GM18511 (cell line): ENCODE data around the gene KIR3DL3.
"Not testable (repeated sequence)": the region's sequence is repeated elsewhere in the genome, so short reads cannot be mapped to it uniquely, and the experiment has no call there.

Source experiments
- ATAC-seq: cut with Tn5 transposase; IDR thresholded peaks from one replicate; pipeline ENCODE4 v1.9.1; 2021; ENCODE audit warnings: mild to moderate bottlenecking, moderate library complexity; ENCODE audit not compliant: unreplicated experiment

The KIR3DL3 gene

DNA sequence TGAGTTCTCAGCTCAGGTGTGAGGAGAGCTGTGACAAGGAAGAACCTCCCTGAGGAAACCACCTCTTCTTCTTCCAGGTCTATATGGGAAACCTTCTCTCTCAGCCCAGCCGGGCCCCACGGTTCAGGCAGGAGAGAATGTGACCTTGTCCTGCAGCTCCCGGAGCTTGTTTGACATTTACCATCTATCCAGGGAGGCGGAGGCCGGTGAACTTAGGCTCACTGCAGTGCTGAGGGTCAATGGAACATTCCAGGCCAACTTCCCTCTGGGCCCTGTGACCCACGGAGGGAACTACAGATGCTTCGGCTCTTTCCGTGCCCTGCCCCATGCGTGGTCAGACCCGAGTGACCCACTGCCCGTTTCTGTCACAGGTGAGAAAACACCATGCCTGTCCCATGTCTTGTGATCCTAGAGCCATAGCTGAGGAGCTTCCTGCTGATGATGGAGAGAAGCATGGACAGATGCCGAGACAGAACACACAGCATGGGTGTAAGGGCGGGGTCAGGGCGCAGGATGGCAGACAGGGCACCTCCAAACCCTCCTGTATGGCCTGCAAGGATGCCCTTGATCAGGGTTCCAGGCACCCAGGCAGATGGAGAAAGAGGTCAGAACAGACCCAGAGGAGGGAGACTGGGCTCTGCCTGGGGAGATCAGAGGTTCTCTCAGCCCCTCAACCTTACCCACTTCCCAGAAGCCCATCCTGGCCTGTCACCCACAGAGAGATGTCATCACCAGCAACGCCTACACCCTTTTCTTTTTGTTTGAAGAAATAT is 5.4 kb downstream of the KIR3DL3 start:
- ATAC-seq: no peak

DNA sequence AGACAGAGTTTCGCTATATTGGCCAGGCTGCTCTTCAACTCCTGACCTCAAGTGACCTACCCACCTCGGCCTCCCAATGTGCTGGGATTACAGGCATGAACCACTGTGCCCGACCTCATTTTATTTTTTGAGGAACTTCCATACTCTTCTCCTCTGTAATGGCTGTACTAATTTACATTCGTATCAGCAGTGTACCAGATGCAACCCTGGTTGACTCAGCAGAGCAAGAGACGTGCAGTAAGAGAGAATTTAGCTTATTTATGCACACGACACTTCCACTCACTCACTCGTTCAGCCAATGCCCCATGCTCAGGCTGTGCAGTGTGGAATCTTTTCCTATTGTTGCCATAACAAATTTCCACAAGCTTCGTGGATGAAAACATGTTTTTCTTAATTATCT is 6.9 kb downstream of the KIR3DL3 start:
- ATAC-seq: no peak

DNA sequence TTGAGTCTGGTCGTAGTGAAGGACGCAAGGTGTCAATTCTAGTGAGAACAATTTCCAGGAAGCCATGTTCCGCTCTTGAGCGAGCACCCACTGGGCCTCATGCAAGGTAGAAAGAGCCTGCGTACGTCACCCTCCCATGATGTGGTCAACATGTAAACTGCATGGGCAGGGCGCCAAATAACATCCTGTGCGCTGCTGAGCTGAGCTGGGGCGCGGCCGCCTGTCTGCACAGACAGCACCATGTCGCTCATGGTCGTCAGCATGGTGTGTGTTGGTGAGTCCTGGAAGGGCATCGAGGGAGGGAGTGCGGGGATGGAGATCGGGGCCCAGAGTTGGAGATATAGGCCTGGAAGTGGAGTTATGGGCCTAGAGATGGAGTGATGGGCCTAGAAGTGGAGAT is 14.1 kb downstream of the KIR3DL3 start, which contains the start of gene KIR2DL3:
Gene KIR2DL3, plus strand, starts transcription at position 208 of the 400 bp plus-strand sequence. Its CDS starts 33 bp downstream, at position 241.
- not testable (repeated sequence) for ATAC-seq

DNA sequence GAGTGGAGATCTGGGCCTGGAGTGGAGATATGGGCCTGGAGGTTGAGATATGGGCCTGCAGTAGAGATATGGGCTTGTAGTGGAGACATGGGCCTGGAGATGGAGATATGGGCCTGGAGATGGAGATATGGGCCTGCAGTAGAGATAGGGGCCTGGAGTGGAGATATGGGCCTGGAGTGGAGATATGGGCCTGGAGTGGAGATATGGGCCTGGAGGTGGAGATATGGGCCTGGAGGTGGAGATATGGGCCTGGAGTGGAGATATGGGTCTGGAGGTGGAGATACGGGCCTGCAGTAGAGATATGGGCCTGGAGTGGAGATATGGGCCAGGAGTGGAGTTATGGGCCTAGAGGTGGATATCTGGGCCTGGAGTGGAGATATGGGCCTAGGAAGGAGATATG is 14.5 kb downstream of the KIR3DL3 start:
- ATAC-seq: no peak

DNA sequence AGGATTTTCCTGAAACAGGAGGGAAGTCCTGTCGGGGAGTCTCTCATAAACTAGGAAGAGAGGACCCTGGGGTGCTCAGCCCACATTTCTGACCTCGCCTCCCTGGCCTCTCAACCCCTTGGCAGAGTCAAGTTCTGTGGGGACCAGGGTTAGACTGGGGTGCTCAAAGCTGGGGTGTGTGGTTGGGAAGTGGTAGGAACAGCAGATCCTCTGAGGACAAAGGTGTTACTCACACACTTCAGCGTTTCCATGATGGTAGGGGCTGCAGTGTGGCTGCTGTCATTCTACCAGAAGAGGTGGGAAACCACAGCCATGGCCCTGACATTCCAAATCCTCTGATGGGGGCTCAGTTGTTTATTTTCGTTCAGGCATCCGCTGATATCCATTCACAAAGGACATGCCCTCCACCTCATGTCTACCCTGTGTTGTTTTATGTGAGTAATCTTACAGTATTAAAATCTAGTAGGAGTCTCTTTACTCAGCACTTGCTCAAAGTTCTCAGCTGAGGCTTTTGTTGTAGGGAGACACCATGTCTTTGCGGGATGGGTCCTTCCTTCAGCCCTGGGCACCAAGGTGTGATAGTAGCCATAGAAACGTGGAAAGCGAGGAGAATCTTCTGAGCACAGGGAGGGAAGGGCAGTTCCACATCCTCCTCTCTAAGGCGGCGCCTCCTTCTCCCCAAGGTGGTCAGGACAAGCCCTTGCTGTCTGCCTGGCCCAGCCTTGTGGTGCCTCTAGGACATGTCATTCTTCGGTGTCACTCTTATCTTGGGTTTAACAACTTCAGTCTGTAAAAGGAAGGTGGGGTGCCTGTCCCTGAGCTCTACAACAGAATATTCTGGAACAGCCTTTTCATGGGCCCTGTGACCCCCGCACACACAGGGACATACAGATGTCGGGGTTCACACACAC is 15.6 kb downstream of the KIR3DL3 start:
- no peak for ATAC-seq

DNA sequence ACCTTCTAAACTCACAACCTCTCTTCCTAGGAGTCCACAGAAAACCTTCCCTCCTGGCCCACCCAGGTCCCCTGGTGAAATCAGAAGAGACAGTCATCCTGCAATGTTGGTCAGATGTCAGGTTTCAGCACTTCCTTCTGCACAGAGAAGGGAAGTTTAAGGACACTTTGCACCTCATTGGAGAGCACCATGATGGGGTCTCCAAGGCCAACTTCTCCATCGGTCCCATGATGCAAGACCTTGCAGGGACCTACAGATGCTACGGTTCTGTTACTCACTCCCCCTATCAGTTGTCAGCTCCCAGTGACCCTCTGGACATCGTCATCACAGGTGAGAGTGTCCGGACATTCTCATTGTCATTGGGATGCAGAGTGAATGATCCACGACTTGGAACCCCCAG is 17.7 kb downstream of the KIR3DL3 start:
- ATAC-seq: not testable (repeated sequence)

DNA sequence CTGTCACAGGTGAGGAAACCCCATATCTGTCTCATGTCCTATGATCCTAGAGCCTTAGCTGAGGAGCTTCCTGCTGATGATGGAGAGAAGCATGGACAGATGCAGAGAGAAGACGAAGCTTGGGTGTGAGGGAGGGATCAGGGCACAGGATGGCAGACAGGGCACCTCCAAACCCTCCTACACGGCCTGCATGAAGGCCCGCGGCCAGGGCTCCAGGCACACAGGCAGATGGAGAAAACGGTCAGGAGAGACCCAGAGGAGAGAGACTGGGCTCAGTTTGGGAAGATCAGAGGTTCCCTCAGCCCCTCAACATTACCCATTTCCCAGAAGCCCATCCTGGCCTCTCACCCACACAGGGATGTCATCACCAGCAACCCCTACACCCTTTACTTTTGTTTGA is 19.8 kb downstream of the KIR3DL3 start:
- ATAC-seq: not testable (repeated sequence)

DNA sequence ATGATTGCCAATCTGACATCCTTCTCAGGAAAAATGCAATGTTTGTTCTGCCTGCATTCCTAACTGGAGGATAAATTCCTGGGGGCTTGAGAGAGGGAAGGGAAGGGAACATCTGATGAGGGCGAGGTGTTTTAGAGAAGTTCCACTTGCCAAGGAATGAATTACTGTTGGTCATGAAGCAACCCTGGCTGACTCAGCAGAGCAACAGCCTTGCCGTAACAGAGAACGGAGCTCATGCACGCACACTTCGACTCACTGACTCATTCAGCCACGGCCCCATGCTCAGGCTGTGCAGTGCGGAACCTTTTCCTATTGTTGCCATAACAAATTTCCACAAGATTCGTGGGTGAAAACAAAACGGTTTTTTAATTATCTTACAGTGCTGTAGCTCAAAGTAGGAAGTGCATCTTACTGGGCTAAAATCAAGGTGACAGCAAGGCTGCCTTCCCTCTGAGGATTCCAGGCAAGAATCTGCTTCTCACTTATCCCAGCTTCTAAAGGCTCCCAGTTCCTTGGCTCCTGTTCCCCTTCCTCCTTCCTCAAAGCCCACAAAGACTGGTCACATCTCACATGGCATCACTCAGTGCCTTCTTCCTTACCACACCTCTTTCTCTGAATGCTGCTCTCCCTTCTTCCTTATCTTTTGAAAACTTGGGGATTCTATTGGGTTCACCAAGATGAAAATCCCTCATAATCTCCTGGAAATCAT is 23.5 kb downstream of the KIR3DL3 start:
- ATAC-seq: not testable (repeated sequence)

DNA sequence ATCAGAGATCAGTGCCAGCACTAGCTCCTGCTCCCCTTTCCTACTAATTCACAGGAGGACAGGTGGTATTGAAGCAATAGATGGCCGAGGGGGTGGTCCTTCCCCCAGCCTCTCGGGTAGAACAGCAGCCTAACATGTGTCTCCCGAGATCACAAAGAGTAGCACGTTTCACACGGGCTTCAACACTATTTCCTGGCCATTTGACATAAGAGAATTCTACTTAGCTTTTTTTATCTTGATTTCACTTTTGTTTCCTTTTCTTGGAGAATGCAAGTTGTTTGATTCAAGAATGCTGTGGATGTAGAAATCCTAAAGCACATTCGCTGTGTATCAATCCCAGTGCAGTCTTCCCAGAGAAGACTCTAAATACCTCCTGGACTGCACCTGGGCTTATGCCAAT is 26.0 kb downstream of the KIR3DL3 start:
- not testable (repeated sequence) for ATAC-seq

DNA sequence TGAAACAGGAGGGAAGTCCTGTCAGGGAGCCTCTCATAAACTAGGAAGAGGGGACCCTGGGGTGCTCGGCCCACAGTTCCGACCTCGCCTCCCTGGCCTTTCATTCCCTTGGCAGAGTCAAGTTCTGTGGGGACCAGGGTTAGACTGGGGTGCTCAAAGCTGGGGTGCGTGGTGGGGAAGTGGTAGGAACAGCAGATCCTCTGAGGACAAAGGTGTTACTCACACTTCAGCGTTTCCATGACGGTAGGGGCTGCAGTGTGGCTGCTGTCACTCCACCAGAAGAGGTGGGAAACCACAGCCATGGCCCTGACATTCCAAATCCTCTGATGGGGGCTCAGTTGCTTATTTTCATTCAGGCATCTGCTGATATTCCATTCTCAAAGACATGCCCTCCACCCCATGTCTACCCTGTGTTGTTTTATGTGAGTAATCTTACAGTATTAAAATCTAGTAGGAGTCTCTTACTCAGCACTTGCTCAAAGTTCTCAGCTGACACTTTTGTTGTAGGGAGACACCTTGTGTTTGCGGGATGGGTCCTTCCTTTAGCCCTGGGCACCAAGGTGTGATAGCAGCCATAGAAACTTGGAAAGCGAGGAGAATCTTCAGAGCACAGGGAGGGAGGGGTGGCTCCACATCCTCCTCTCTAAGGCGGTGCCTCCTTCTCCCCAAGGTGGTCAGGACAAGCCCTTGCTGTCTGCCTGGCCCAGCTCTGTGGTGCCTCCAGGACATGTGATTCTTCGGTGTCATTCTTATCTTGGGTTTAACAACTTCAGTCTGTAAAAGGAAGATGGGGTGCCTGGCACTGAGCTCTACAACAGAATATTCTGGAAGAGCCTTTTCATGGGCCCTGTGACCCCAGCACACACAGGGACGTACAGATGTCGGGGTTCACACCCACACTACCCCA is 32.2 kb downstream of the KIR3DL3 start:
- not testable (repeated sequence) for ATAC-seq

DNA sequence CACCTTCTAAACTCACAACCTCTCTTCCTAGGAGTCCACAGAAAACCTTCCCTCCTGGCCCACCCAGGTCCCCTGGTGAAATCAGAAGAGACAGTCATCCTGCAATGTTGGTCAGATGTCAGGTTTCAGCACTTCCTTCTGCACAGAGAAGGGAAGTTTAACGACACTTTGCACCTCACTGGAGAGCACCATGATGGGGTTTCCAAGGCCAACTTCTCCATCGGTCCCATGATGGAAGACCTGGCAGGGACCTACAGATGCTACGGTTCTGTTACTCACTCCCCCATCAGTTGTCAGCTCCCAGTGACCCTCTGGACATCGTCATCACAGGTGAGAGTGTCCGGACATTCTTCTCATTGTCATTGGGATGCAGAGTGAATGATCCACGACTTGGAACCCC is 34.3 kb downstream of the KIR3DL3 start:
- ATAC-seq: not testable (repeated sequence)

DNA sequence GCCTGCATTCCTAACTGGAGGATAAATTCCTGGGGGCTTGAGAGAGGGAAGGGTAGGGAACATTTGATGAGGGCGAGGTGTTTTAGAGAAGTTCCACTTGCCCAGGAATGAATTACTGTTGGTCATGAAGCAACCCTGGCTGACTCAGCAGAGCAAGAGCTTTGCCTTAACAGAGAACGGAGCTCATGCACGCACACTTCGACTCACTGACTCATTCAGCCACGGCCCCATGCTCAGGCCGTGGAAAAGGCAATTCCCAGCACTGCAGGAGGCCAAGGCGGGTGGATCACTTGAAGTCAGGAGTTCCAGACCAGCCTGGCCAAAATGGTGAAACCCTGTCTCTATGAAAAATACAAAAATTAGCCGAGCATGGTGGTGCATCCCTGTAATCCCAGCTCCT is 40.0 kb downstream of the KIR3DL3 start:
- ATAC-seq: not testable (repeated sequence)

DNA sequence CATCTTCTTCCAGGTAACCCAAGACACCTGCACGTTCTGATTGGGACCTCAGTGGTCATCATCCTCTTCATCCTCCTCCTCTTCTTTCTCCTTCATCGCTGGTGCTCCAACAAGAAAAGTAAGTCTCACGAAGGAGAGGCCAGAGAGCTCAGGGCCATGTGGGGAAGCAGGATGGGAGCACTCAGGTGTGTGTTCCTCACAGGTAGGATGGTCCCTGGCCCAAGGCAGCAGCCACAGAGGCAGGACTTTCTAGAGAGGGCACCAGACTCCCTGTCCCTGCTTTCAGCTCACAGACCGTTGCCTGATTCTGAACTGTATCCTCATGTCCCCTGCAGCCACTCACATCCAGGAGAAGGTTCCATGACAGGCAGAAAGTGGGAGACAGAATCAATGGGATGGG is 42.2 kb downstream of the KIR3DL3 start:
- ATAC-seq: not testable (repeated sequence)

DNA sequence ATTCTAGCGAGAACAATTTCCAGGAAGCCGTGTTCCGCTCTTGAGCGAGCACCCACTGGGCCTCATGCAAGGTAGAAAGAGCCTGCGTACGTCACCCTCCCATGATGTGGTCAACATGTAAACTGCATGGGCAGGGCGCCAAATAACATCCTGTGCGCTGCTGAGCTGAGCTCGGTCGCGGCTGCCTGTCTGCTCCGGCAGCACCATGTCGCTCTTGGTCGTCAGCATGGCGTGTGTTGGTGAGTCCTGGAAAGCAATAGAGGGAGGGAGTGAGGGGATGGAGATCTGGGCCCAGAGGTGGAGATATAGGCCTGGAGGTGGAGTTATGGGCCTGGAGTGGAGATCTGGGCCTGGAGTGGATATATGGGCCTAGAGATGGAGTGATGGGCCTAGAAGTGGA is 45.4 kb downstream of the KIR3DL3 start, which contains the start of gene KIR2DL1:
Gene KIR2DL1, plus strand, starts transcription at position 148 of the 400 bp plus-strand sequence. Its CDS starts 58 bp downstream, at position 206.
- not testable (repeated sequence) for ATAC-seq

DNA sequence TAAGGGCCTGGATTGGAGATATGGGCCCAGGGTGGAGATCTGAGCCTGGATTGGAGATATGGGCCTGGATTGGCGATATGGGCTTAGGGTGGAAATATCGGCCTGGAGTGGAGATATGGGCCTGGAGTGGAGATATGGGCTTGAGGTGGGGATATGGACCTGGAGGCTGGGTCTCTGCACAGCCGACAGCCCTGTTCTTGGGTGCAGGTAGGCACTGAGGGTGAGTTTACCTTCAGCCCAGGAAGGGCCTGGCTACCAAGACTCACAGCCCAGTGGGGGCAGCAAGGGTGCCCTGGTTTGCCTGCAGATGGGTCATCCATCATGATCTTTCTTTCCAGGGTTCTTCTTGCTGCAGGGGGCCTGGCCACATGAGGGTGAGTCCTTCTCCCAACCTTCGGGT is 46.3 kb downstream of the KIR3DL3 start:
- not testable (repeated sequence) for ATAC-seq

DNA sequence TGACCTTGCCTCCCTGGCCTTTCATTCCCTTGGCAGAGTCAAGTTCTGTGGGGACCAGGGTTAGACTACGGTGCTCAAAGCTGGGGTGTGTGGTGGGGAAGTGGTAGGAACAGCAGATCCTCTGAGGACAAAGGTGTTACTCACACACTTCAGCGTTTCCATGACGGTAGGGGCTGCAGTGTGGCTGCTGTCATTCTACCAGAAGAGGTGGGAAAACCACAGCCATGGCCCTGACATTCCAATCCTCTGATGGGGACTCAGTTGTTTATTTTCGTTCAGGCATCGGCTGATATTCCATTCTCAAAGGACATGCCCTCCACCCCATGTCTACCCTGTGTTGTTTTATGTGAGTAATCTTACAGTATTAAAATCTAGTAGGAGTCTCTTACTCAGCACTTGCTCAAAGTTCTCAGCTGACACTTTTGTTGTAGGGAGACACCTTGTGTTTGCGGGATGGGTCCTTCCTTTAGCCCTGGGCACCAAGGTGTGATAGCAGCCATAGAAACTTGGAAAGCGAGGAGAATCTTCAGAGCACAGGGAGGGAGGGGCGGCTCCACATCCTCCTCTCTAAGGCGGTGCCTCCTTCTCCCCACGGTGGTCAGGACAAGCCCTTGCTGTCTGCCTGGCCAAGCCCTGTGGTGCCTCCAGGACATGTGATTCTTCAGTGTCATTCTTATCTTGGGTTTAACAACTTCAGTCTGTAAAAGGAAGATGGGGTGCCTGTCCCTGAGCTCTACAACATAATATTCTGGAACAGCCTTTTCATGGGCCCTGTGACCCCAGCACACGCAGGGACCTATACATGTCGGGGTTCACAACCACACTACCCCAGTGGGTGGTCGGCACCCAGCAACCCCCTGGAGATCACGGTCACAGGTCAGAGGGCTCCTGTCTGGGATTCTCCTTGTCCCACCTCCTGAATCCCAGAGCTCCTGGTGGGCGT is 47.0 kb downstream of the KIR3DL3 start:
- not testable (repeated sequence) for ATAC-seq

DNA sequence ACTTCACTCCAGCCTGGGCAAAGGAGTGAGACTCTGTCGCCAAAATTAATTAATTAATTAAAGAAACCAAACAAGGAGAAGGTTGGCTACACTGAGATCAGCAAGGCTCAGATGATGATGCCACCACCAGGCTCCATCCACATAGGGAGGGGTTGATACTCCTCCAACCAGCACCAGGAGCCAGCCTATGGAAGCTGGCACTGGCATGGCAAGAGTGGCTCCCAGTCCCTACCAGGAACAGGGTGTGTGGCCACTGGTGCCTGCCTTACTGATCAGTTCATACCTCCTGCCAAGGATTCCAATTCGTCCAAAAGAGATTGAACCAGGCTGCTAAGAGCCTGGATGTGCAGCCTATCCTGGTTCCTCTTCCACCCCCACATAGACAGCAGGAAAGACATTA is 48.4 kb downstream of the KIR3DL3 start:
- not testable (repeated sequence) for ATAC-seq

DNA sequence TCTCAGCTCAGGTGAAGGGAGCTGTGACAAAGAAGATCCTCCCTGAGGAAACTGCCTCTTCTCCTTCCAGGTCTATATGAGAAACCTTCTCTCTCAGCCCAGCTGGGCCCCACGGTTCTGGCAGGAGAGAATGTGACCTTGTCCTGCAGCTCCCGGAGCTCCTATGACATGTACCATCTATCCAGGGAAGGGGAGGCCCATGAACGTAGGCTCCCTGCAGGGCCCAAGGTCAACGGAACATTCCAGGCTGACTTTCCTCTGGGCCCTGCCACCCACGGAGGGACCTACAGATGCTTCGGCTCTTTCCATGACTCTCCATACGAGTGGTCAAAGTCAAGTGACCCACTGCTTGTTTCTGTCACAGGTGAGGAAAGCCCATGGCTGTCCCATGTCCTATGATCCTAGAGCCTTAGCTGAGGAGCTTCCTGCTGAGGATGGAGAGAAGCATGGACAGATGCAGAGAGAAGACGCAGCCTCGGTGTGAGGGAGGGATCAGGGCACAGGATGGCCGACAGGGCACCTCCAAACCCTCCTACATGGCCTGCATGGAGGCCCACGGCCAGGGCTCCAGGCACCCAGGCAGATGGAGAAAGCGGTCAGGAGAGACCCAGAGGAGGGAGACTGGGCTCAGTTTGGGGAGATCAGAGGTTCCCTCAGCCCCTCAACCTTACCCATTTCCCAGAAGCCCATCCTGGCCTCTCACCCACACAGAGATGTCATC is 51.0 kb downstream of the KIR3DL3 start:
- ATAC-seq: not testable (repeated sequence)
